Panc1 (cell line): ENCODE results near the gene RPS15. TPM values are rescaled to one million over a fixed set of nuclear protein-coding genes. Genes with fewer than 3 reads are reported as not detected.
A peak's percentile ranks its signal among the peaks of the same experiment; 100 is the strongest.

ENCODE experiments used
- ATAC-seq: fragments of 200-7000 bp; cut with Tn5 transposase; 2 replicates; pipeline ENCODE4 v1.9.1; 2020; ENCODE audit warnings: mild to moderate bottlenecking, moderate library complexity
- BruUV-seq: library from RNA; stranded (reverse); fragments of 400-500 nt; replicated peaks from 2 replicates; lab custom pipeline; 2021; lab: Mats Ljungman, UMichigan
- CTCF ChIA-PET: fragments of 300-600 bp; sonication (Branson Sonifier 250); formaldehyde crosslinking; loops from one replicate; lab custom pipeline; 2022; ENCODE audit warnings: antibody characterized with exemption; lab: Charles Lee
- POLR2A ChIA-PET: fragments of 300-600 bp; sonication (Branson Sonifier 250); formaldehyde crosslinking; loops from one replicate; lab custom pipeline; 2022; ENCODE audit warnings: antibody characterized with exemption; lab: Charles Lee
- DNase-seq: peaks from one replicate; pipeline ENCODE4 v3.0.0-alpha.2; 2010; ENCODE audit warnings: low read depth, low spot score
- H3K27ac ChIP-seq: 2 replicates; pipeline ENCODE4 v1.5.1; 2011; ENCODE audit warnings: mild to moderate bottlenecking, low read length, inconsistent platforms
- H3K27me3 ChIP-seq: fragments of 200-500 bp; sonication (Bioruptor generic); 2 replicates; pipeline ENCODE4 v1.6.0; 2014; ENCODE audit warnings: low read length, inconsistent platforms; ENCODE audit not compliant: control insufficient read depth, insufficient read depth
- H3K36me3 ChIP-seq: fragments of 200-500 bp; sonication (Bioruptor generic); 2 replicates; pipeline ENCODE4 v1.5.1; 2014; ENCODE audit warnings: inconsistent platforms, mild to moderate bottlenecking, low read length, moderate library complexity; ENCODE audit not compliant: control insufficient read depth, insufficient read depth
- H3K4me1 ChIP-seq: 2 replicates; pipeline ENCODE4 v1.5.1; 2011; ENCODE audit warnings: inconsistent platforms, mild to moderate bottlenecking, low read length, moderate library complexity; ENCODE audit not compliant: control insufficient read depth, insufficient read depth
- H3K4me3 ChIP-seq, 2 experiments: 2 replicates each; pipeline ENCODE4 v1.5.1; 2011 to 2012; ENCODE audit warnings: low read depth in 2 of 2, low read length in 2 of 2, mild to moderate bottlenecking in 2 of 2, inconsistent platforms in 1 of 2, moderate library complexity in 1 of 2
- H3K9me3 ChIP-seq: fragments of 200-500 bp; sonication (Bioruptor generic); 2 replicates; pipeline ENCODE4 v1.5.1; 2014; ENCODE audit warnings: low read depth, mild to moderate bottlenecking, inconsistent platforms, low read length, moderate library complexity; ENCODE audit not compliant: control insufficient read depth, insufficient read depth
- CTCF ChIP-seq: fragments of 450-650 bp; IDR thresholded peaks from 2 replicates; pipeline ENCODE4 v1.5.1; 2017; ENCODE audit warnings: mild to moderate bottlenecking
- POLR2AphosphoS5 ChIP-seq: IDR thresholded peaks from 2 replicates; pipeline ENCODE4 v1.6.1; 2012; ENCODE audit warnings: mild to moderate bottlenecking, low read depth, low read length, moderate library complexity
- REST ChIP-seq, 2 experiments: IDR thresholded peaks; 2 replicates each; pipeline ENCODE4 v1.6.1; 2011 to 2012; ENCODE audit warnings: low read depth in 2 of 2, control low read depth in 1 of 2, low read length in 1 of 2, mild to moderate bottlenecking in 1 of 2, moderate library complexity in 1 of 2; ENCODE audit not compliant: insufficient read depth in 1 of 2
- SIN3A ChIP-seq: IDR thresholded peaks from 2 replicates; pipeline ENCODE4 v1.6.1; 2012; ENCODE audit warnings: low read depth, mild to moderate bottlenecking, low read length, moderate library complexity, borderline replicate concordance; ENCODE audit not compliant: insufficient read depth
- TCF7L2 ChIP-seq: IDR thresholded peaks from 2 replicates; pipeline ENCODE4 v1.6.1; 2011; ENCODE audit warnings: mild to moderate bottlenecking, low read depth, low read length, inconsistent platforms
- in situ Hi-C: cut with HindIII; loops from 2 replicates; pipeline ENCODE4 v1.10.0; 2016; ENCODE audit warnings: low sequenced_read_pairs, low pct_unique_long_range_greater_than_20kb
- intact Hi-C: fragments of 100-400 bp; cut with micrococcal nuclease; formaldehyde crosslinking; loops from one replicate; pipeline ENCODE4 v1.10.0; 2022; ENCODE audit not compliant: unreplicated experiment
- total RNA-seq: library from RNA; stranded (reverse); gene quantifications from one replicate; pipeline ENCODE4 v1.2.1, GENCODE V29; 2021; ENCODE audit not compliant: unreplicated experiment

RPS15 gene
- total RNA-seq, 1 experiment from 2014 or later = 1,067 TPM

DNA sequence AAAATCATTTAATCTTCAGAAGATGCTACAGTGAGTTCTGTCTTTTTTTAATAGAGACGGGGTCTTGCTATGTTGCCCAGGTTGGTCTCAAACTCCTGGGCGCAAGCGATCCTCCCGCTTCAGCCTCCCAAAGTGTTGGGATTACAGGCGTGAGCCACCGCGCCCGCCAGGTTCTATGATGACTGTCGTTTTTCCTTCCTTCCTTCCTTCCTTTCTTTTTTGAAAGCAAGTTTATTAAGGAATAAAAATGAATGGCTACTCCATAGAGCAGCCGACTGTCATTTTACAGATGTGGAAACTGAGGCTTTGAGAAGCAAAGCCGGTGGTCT is 36.3 kb upstream of the RPS15 start:
- BruUV-seq = no TSS peak
- intact Hi-C loops = no loop called here
- Histone ChIP-seq H3K27ac (0 out of 2 replicates have a peak overlapping the region, but pooled peaks have one; percentile 23), H3K9me3 (no peaks in the 10 kb centered on the region), H3K4me3 (peak overlapping the region; percentile 54 to 57), H3K36me3 (peaks cover 6% of the 10 kb centered on the region; the same call in 1 of the 2 replicates), H3K4me1 (peaks cover 12% of the 10 kb centered on the region), H3K27me3 (no peaks in the 10 kb centered on the region)
- ChIA-PET CTCF (no interaction called here), POLR2A (interaction anchor here (0.7 kb wide), 1 partner anchor 987 kb away, joined by 10 read pairs; no protein-coding TSS in a partner anchor)
- ATAC-seq (no peak), DNase-seq (no peak)
- TF ChIP-seq CTCF (no peak), REST (IDR thresholded peaks at IDR 0.05; ENCODE audit: insufficient read depth in 1 of 2, low read depth in 2 of 2, low read length in 1 of 2) (no peak), SIN3A (no peak), TCF7L2 (no peak), POLR2AphosphoS5 (no peak)
- in situ Hi-C loops = no loop called here

GRCh38 chr19:1402411-1403070 is 35.7 kb upstream of the RPS15 start:
- in situ Hi-C loops = no loop called here
- H3K27ac ChIP-seq = no peak overlapping the region
- no peaks in the 10 kb centered on the region for H3K9me3 ChIP-seq
- intact Hi-C loops = no loop called here
- ChIA-PET POLR2A (interaction anchor here (0.7 kb wide), 1 partner anchor 988 kb away, joined by 10 read pairs; no protein-coding TSS in a partner anchor), CTCF (no interaction called here)
- H3K4me3 ChIP-seq = no peak overlapping the region
- DNase-seq (no peak), ATAC-seq (no peak)
- peaks cover 6% of the 10 kb centered on the region; the same call in 1 of the 2 replicates for H3K36me3 ChIP-seq
- BruUV-seq = no TSS peak
- TF ChIP-seq TCF7L2 (no peak), REST (IDR thresholded peaks at IDR 0.05; ENCODE audit: insufficient read depth in 1 of 2, low read depth in 2 of 2, low read length in 1 of 2) (no peak), POLR2AphosphoS5 (no peak)
- no peaks in the 10 kb centered on the region for H3K27me3 ChIP-seq
- H3K4me1 ChIP-seq = peaks cover 9% of the 10 kb centered on the region; the same call in 1 of the 2 replicates
